ENCODE data around the gene MRC1. TPM values are rescaled to one million over a fixed set of nuclear protein-coding genes. Genes with fewer than 3 reads are reported as not detected.

The MRC1 gene
- total and polyA plus RNA-seq, 10 of the 15 experiments (the other 5 are each of a cell fraction or from before 2014, with no cell fraction given), result 0.01 to 0.21 (median 0.03) TPM; not detected in 5

GRCh38 chr10:17835688-17836087, 26.5 kb downstream of the MRC1 start:
- FAIRE-seq, result no peak
- BruUV-seq (replicated peaks), result no TSS peak
- intact Hi-C loops (cut with micrococcal nuclease; ENCODE audit: unreplicated experiment), result no loop called here
- Histone ChIP-seq H3K27ac (ENCODE audit: control insufficient read depth, insufficient read depth) (no peak overlapping the region), H3K4me1 (ENCODE audit: control insufficient read depth, insufficient read depth, low read length) (no peaks in the 10 kb centered on the region), H3K4me3 (no peak overlapping the region), H3K27me3 (replicated peaks in 1 of 2; ENCODE audit: control insufficient read depth in 2 of 2, insufficient read depth in 2 of 2, low read length in 1 of 2) (peaks cover 2 to 4% of the 10 kb centered on the region in 2 experiments; a peak in 2 of 4 replicates), H3K79me2 (ENCODE audit: control insufficient read depth, insufficient read depth, low read length) (no peaks in the 10 kb centered on the region), H3K36me3 (ENCODE audit: control insufficient read depth in 2 of 2, insufficient read depth in 2 of 2, low read length in 1 of 2) (no peaks in the 10 kb centered on the region), H4K20me1 (ENCODE audit: control insufficient read depth, insufficient read depth) (no peaks in the 10 kb centered on the region), H3K9ac (ENCODE audit: control insufficient read depth, insufficient read depth, low read length) (no peak overlapping the region), H3K4me2 (ENCODE audit: control insufficient read depth, insufficient read depth) (no peak overlapping the region), H3K9me3 (replicated peaks; ENCODE audit: control insufficient read depth, insufficient read depth, low read length) (no peaks in the 10 kb centered on the region), H2AFZ (ENCODE audit: control insufficient read depth, low read depth, low read length) (no peak overlapping the region)
- RAD21 ChIA-PET (ENCODE audit: unreplicated experiment), result no interaction called here
- no peak; the same call in 2 of the 3 replicates for ATAC-seq
- in situ Hi-C loops (cut with MboI), result no loop called here
- CTCF ChIA-PET, result interaction anchor here (0.7 to 1.2 kb wide), 2 partner anchors 10 to 38 kb away, joined by 3 read pairs; no protein-coding TSS in a partner anchor
- SMC1A ChIA-PET (ENCODE audit: uncharacterized antibody, unreplicated experiment), result interaction anchor here (0.8 kb wide), 1 partner anchor 11 kb away, joined by 4 read pairs; no protein-coding TSS in a partner anchor
- no peak for DNase-seq (ENCODE audit: low read depth, low spot score)
- WGBS (ENCODE audit: insufficient coverage, insufficient replicate concordance, low lambda C conversion rate, missing lambda C conversion rate), result 0% methylated on average over 1 of the region's 1 CpG
- no peak for TF ChIP-seq ZNF384 (IDR thresholded peaks at IDR 0.05; ENCODE audit: borderline replicate concordance, low read depth, low read length)
- TF ChIP-seq, protein P1, sequence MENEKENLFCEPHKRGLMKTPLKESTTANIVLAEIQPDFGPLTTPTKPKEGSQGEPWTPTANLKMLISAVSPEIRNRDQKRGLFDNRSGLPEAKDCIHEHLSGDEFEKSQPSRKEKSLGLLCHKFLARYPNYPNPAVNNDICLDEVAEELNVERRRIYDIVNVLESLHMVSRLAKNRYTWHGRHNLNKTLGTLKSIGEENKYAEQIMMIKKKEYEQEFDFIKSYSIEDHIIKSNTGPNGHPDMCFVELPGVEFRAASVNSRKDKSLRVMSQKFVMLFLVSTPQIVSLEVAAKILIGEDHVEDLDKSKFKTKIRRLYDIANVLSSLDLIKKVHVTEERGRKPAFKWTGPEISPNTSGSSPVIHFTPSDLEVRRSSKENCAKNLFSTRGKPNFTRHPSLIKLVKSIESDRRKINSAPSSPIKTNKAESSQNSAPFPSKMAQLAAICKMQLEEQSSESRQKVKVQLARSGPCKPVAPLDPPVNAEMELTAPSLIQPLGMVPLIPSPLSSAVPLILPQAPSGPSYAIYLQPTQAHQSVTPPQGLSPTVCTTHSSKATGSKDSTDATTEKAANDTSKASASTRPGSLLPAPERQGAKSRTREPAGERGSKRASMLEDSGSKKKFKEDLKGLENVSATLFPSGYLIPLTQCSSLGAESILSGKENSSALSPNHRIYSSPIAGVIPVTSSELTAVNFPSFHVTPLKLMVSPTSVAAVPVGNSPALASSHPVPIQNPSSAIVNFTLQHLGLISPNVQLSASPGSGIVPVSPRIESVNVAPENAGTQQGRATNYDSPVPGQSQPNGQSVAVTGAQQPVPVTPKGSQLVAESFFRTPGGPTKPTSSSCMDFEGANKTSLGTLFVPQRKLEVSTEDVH (IDR thresholded peaks at IDR 0.05; ENCODE audit: low read depth, partially characterized antibody), result no peak
- no peak for TF ChIP-seq TCF3 (IDR thresholded peaks at IDR 0.05; ENCODE audit: borderline replicate concordance, insufficient read depth, low read depth, low read length)
- TF ChIP-seq, protein P2, sequence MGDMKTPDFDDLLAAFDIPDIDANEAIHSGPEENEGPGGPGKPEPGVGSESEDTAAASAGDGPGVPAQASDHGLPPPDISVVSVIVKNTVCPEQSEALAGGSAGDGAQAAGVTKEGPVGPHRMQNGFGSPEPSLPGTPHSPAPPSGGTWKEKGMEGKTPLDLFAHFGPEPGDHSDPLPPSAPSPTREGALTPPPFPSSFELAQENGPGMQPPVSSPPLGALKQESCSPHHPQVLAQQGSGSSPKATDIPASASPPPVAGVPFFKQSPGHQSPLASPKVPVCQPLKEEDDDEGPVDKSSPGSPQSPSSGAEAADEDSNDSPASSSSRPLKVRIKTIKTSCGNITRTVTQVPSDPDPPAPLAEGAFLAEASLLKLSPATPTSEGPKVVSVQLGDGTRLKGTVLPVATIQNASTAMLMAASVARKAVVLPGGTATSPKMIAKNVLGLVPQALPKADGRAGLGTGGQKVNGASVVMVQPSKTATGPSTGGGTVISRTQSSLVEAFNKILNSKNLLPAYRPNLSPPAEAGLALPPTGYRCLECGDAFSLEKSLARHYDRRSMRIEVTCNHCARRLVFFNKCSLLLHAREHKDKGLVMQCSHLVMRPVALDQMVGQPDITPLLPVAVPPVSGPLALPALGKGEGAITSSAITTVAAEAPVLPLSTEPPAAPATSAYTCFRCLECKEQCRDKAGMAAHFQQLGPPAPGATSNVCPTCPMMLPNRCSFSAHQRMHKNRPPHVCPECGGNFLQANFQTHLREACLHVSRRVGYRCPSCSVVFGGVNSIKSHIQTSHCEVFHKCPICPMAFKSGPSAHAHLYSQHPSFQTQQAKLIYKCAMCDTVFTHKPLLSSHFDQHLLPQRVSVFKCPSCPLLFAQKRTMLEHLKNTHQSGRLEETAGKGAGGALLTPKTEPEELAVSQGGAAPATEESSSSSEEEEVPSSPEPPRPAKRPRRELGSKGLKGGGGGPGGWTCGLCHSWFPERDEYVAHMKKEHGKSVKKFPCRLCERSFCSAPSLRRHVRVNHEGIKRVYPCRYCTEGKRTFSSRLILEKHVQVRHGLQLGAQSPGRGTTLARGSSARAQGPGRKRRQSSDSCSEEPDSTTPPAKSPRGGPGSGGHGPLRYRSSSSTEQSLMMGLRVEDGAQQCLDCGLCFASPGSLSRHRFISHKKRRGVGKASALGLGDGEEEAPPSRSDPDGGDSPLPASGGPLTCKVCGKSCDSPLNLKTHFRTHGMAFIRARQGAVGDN (IDR thresholded peaks at IDR 0.05), result no peak
- no peak for TF ChIP-seq SMAD5 (IDR thresholded peaks at IDR 0.05; ENCODE audit: low read depth)
- no peak for TF ChIP-seq RELA (IDR thresholded peaks at IDR 0.05; ENCODE audit: borderline replicate concordance, partially characterized antibody)
- no peak for TF ChIP-seq FOXK2 (IDR thresholded peaks at IDR 0.05)
- TF ChIP-seq NFXL1 (IDR thresholded peaks at IDR 0.05; ENCODE audit: borderline replicate concordance), result no peak
- TF ChIP-seq YY1 (IDR thresholded peaks at IDR 0.05; ENCODE audit: low read depth, low read length), result no peak
- TF ChIP-seq CBX5 (IDR thresholded peaks at IDR 0.05; ENCODE audit: low read depth), result no peak
- TF ChIP-seq SMAD1 (IDR thresholded peaks at IDR 0.05; ENCODE audit: low read depth, partially characterized antibody), result no peak
- POLR2A ChIA-PET, result no interaction called here

All from GM12878 (cell line).